ENCODE measurements around the gene LDLRAD4.

The LDLRAD4 gene

DNA sequence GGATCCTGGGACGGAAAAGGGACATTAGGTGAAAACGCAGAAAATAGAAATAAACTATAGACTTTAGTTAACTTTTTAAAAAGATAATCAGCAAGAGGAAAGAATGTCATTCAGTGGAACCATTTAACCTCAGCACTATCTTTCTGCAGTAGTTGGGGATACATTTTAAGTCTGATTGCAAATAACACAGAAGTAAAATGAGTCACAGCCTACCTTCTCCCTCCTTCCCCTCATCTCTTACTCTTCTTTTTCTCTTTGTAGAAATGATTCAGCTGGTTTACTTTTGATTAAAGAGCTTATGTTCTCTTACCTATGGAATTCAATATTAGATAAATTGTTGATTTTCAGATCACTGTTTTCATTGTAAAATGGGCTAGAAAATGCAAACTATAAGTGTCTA lies 336.6 kb downstream of the LDLRAD4 start:
- TF ChIP-seq, protein P1, sequence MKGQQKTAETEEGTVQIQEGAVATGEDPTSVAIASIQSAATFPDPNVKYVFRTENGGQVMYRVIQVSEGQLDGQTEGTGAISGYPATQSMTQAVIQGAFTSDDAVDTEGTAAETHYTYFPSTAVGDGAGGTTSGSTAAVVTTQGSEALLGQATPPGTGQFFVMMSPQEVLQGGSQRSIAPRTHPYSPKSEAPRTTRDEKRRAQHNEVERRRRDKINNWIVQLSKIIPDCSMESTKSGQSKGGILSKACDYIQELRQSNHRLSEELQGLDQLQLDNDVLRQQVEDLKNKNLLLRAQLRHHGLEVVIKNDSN (IDR thresholded peaks at IDR 0.05), result no peak
- TF ChIP-seq RAD21 (IDR thresholded peaks at IDR 0.05; ENCODE audit: low read depth), result no peak
- no peak for TF ChIP-seq TEAD4 (IDR thresholded peaks at IDR 0.05)
- no peak for TF ChIP-seq FOXM1 (IDR thresholded peaks at IDR 0.05; ENCODE audit: borderline replicate concordance, low read depth)

DNA sequence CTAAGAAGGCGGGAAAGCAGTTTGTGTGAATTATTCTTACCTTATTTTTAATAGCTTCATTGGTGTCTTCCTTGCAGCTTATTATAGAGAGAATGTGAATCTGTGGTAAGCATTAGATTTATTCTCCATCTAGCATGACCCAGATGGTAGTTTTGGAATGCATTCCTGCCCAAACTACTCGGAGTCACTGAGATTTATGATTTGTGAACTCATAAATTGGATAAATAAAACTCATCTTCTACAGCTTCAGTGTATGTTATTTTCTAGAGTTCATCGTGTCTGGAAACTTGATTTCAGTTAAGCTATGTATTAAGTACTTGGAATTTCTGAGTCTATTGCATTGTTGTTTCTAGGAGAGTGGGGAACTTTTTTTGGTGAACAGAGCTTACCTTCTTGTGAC lies 337.3 kb downstream of the LDLRAD4 start:
- TF ChIP-seq TAF1 (IDR thresholded peaks at IDR 0.05; ENCODE audit: low read depth) (no peak), FOXM1 (IDR thresholded peaks at IDR 0.05; ENCODE audit: borderline replicate concordance, low read depth) (no peak), YY1 (IDR thresholded peaks at IDR 0.05; ENCODE audit: low read depth) (no peak), EGR1 (IDR thresholded peaks at IDR 0.05) (no peak), TCF12 (IDR thresholded peaks at IDR 0.05; ENCODE audit: low read depth) (no peak), RAD21 (IDR thresholded peaks at IDR 0.05; ENCODE audit: low read depth) (no peak), TEAD4 (IDR thresholded peaks at IDR 0.05) (no peak), NFIC (IDR thresholded peaks at IDR 0.05) (no peak), ZBTB7A (IDR thresholded peaks at IDR 0.05; ENCODE audit: low read depth) (no peak), CREB1 (IDR thresholded peaks at IDR 0.05; ENCODE audit: low read depth) (no peak), EP300 (IDR thresholded peaks at IDR 0.05; ENCODE audit: borderline replicate concordance) (no peak), CEBPB (IDR thresholded peaks at IDR 0.05) (no peak)
- TF ChIP-seq, protein P2, sequence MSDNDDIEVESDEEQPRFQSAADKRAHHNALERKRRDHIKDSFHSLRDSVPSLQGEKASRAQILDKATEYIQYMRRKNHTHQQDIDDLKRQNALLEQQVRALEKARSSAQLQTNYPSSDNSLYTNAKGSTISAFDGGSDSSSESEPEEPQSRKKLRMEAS (IDR thresholded peaks at IDR 0.05), result no peak
- TF ChIP-seq, protein P1 (IDR thresholded peaks at IDR 0.05), result no peak

DNA sequence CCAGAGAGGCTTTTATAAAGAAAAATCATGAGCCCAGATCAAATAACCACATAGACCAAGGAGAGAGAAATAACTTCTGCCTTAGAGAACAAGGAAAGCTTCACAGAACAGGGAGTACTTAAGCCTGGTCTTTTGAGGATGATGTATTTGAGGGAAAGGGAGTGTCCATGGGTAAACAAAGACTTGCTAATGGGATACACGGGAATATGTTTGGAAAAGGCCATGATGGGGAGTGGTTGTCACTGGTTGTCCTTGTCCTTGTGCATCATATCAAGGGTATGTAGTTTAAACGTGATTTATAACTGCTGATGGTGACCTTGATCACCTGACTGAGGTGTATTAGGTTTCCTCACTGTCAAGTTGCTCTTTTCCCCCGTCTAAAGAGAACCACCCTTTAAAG lies 337.9 kb downstream of the LDLRAD4 start:
- TF ChIP-seq YY1 (IDR thresholded peaks at IDR 0.05; ENCODE audit: low read depth) (no peak), CEBPB (IDR thresholded peaks at IDR 0.05) (no peak), EGR1 (IDR thresholded peaks at IDR 0.05) (no peak), EP300 (IDR thresholded peaks at IDR 0.05; ENCODE audit: borderline replicate concordance) (no peak), RAD21 (IDR thresholded peaks at IDR 0.05; ENCODE audit: low read depth) (no peak), TAF1 (IDR thresholded peaks at IDR 0.05; ENCODE audit: low read depth) (no peak), NFIC (IDR thresholded peaks at IDR 0.05) (no peak), TEAD4 (IDR thresholded peaks at IDR 0.05) (no peak), FOXM1 (IDR thresholded peaks at IDR 0.05; ENCODE audit: borderline replicate concordance, low read depth) (no peak), ZBTB7A (IDR thresholded peaks at IDR 0.05; ENCODE audit: low read depth) (no peak), TCF12 (IDR thresholded peaks at IDR 0.05; ENCODE audit: low read depth) (no peak), CREB1 (IDR thresholded peaks at IDR 0.05; ENCODE audit: low read depth) (no peak)
- TF ChIP-seq, protein P2 (IDR thresholded peaks at IDR 0.05), result no peak
- TF ChIP-seq, protein P1 (IDR thresholded peaks at IDR 0.05), result no peak
- TF ChIP-seq, protein P3, sequence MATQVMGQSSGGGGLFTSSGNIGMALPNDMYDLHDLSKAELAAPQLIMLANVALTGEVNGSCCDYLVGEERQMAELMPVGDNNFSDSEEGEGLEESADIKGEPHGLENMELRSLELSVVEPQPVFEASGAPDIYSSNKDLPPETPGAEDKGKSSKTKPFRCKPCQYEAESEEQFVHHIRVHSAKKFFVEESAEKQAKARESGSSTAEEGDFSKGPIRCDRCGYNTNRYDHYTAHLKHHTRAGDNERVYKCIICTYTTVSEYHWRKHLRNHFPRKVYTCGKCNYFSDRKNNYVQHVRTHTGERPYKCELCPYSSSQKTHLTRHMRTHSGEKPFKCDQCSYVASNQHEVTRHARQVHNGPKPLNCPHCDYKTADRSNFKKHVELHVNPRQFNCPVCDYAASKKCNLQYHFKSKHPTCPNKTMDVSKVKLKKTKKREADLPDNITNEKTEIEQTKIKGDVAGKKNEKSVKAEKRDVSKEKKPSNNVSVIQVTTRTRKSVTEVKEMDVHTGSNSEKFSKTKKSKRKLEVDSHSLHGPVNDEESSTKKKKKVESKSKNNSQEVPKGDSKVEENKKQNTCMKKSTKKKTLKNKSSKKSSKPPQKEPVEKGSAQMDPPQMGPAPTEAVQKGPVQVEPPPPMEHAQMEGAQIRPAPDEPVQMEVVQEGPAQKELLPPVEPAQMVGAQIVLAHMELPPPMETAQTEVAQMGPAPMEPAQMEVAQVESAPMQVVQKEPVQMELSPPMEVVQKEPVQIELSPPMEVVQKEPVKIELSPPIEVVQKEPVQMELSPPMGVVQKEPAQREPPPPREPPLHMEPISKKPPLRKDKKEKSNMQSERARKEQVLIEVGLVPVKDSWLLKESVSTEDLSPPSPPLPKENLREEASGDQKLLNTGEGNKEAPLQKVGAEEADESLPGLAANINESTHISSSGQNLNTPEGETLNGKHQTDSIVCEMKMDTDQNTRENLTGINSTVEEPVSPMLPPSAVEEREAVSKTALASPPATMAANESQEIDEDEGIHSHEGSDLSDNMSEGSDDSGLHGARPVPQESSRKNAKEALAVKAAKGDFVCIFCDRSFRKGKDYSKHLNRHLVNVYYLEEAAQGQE (IDR thresholded peaks at IDR 0.05; ENCODE audit: low read depth), result no peak

DNA sequence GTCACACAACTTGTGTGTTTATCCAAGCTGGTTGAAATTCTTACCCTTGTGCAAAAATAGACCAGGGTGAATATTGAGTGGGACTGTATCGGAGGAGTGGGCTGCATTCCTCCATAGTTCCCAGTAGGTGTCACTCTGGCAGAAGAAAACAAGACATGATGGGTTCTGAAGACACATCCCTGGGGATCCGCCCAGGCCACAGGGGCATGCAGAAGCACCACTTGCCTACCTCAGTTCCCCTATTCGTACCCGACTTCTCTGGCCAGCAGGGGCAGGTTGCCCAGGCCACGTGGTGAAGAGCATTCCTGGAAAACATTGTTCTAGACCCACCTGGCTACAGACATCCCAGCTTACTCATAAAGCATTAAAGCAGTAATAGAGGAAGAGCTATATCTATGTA lies 339.6 kb downstream of the LDLRAD4 start:
- TF ChIP-seq TEAD4 (IDR thresholded peaks at IDR 0.05), result peak; percentile 18; the same call in 1 of the 2 replicates
- TF ChIP-seq RAD21 (IDR thresholded peaks at IDR 0.05; ENCODE audit: low read depth), result peak; percentile 73
- TF ChIP-seq CREB1 (IDR thresholded peaks at IDR 0.05; ENCODE audit: low read depth), result no peak

DNA sequence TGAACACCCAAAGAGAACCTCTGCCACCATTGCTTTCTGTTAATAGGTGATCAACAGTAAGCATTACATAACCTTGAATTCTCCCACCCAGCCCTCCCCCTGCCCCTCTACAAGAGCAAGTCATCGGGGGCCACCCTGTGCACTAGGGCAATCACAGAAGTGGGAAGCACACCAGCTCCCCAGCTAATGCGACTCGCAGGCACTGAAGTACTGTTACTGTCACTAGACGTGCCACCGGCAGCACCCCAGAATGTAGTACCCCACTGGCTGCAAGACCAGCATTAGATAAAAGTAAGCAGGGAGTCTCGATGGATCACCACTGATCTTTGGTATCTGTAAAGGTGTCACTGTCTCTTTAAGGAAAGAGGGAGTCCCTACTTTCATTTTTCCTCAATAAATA lies 340.2 kb downstream of the LDLRAD4 start:
- TF ChIP-seq YY1 (IDR thresholded peaks at IDR 0.05; ENCODE audit: low read depth), result no peak
- no peak for TF ChIP-seq RAD21 (IDR thresholded peaks at IDR 0.05; ENCODE audit: low read depth)
- TF ChIP-seq, protein P3 (IDR thresholded peaks at IDR 0.05; ENCODE audit: low read depth), result no peak
- no peak for TF ChIP-seq EP300 (IDR thresholded peaks at IDR 0.05; ENCODE audit: borderline replicate concordance)
- no peak for TF ChIP-seq CREB1 (IDR thresholded peaks at IDR 0.05; ENCODE audit: low read depth)
- no peak for TF ChIP-seq TCF12 (IDR thresholded peaks at IDR 0.05; ENCODE audit: low read depth)
- TF ChIP-seq, protein P2 (IDR thresholded peaks at IDR 0.05), result no peak
- TF ChIP-seq ZBTB7A (IDR thresholded peaks at IDR 0.05; ENCODE audit: low read depth), result no peak
- TF ChIP-seq, protein P1 (IDR thresholded peaks at IDR 0.05), result no peak
- no peak for TF ChIP-seq TAF1 (IDR thresholded peaks at IDR 0.05; ENCODE audit: low read depth)
- TF ChIP-seq NFIC (IDR thresholded peaks at IDR 0.05), result no peak
- no peak for TF ChIP-seq EGR1 (IDR thresholded peaks at IDR 0.05)
- no peak for TF ChIP-seq FOXM1 (IDR thresholded peaks at IDR 0.05; ENCODE audit: borderline replicate concordance, low read depth)
- TF ChIP-seq CEBPB (IDR thresholded peaks at IDR 0.05), result no peak
- no peak for TF ChIP-seq TEAD4 (IDR thresholded peaks at IDR 0.05)
